Endothelial cell of umbilical vein (primary cell): ENCODE results near the gene RPTN. TPM values are rescaled to one million over a fixed set of nuclear protein-coding genes. Genes with fewer than 3 reads are reported as not detected.

Experiments used
- BruUV-seq: library from RNA; stranded (reverse); fragments of 400-500 nt; replicated peaks from 2 replicates; lab custom pipeline; 2021; lab: Mats Ljungman, UMichigan
- CTCF ChIA-PET: fragments of 300-600, 350-600 bp; sonication (Branson Sonifier 250); formaldehyde crosslinking; loops from one replicate; lab custom pipeline; 2021; ENCODE audit warnings: antibody characterized with exemption, inconsistent platforms; lab: Charles Lee
- POLR2A ChIA-PET: fragments of 300-600, 350-600 bp; sonication (Branson Sonifier 250); formaldehyde crosslinking; loops from one replicate; lab custom pipeline; 2021; ENCODE audit warnings: antibody characterized with exemption, inconsistent platforms; lab: Charles Lee
- DNase-seq: peaks from one replicate; pipeline ENCODE4 v3.0.0-alpha.2; 2011; ENCODE audit warnings: low read depth, low spot score
- FAIRE-seq: peaks from 2 replicates; lab custom pipeline; 2011; peaks lifted over from hg19 to GRCh38; lab: Jason Lieb, UNC
- H2AFZ ChIP-seq: 2 replicates; pipeline ENCODE4 v1.6.0; 2012; ENCODE audit warnings: low read depth, low read length, control low read depth, inconsistent platforms
- H3K27ac ChIP-seq: 2 replicates; pipeline ENCODE4 v1.5.1; 2011; ENCODE audit warnings: low read depth, mild to moderate bottlenecking, control low read depth, low read length, moderate library complexity; ENCODE audit not compliant: insufficient read depth
- H3K27me3 ChIP-seq, 2 experiments: 2 replicates each; pipeline versions ENCODE4 v1.6.0 to v1.6.1; 2011; ENCODE audit warnings: low read length in 2 of 2, mixed read lengths in 1 of 2; ENCODE audit not compliant: control insufficient read depth in 2 of 2, insufficient read depth in 2 of 2
- H3K36me3 ChIP-seq, 2 experiments: 2 replicates in 1 of 2; 3 replicates in 1 of 2; pipeline ENCODE4 v1.5.1; 2011; ENCODE audit warnings: low read length in 2 of 2, mild to moderate bottlenecking in 1 of 2, moderate library complexity in 1 of 2; ENCODE audit not compliant: control insufficient read depth in 2 of 2, insufficient read depth in 2 of 2; ENCODE audit errors: extremely low read depth in 1 of 2
- H3K4me1 ChIP-seq: 3 replicates; pipeline ENCODE4 v1.5.1; 2011; ENCODE audit warnings: mild to moderate bottlenecking, low read length; ENCODE audit not compliant: control insufficient read depth, insufficient read depth; ENCODE audit errors: extremely low read depth
- H3K4me2 ChIP-seq: 2 replicates; pipeline ENCODE4 v1.6.1; 2011; ENCODE audit warnings: low read length, control low read depth, mixed read lengths; ENCODE audit not compliant: insufficient read depth
- H3K4me3 ChIP-seq, 3 experiments: fragments of 200-600 bp in 1 of 3; sonication (generic), shearing (Covaris generic) in 1 of 3; replicated peaks in 1 of 3; 2 replicates each; pipeline ENCODE4 v1.5.1; 2011 to 2016; ENCODE audit warnings: control low read depth in 3 of 3, low read length in 3 of 3, mild to moderate bottlenecking in 2 of 3, inconsistent platforms in 1 of 3, low read depth in 1 of 3, moderate library complexity in 1 of 3; ENCODE audit not compliant: insufficient read depth in 1 of 3
- H3K79me2 ChIP-seq: 2 replicates; pipeline ENCODE4 v1.6.0; 2012; ENCODE audit warnings: low read length, inconsistent platforms; ENCODE audit not compliant: control insufficient read depth, insufficient read depth
- H3K9ac ChIP-seq: replicated peaks from 2 replicates; pipeline ENCODE3; 2011; ENCODE audit warnings: low read length, control low read depth; ENCODE audit not compliant: insufficient read depth; ENCODE audit errors: extremely low read depth
- H3K9me1 ChIP-seq: replicated peaks from 3 replicates; pipeline ENCODE4 v1.6.0; 2011; ENCODE audit warnings: mild to moderate bottlenecking, low read length; ENCODE audit not compliant: control insufficient read depth, insufficient read depth; ENCODE audit errors: extremely low read depth
- H3K9me3 ChIP-seq: replicated peaks from 2 replicates; pipeline ENCODE4 v1.5.1; 2012; ENCODE audit warnings: low read length, inconsistent platforms; ENCODE audit not compliant: control insufficient read depth, insufficient read depth
- H4K20me1 ChIP-seq: replicated peaks from 2 replicates; pipeline ENCODE3; 2011; ENCODE audit warnings: mild to moderate bottlenecking, low read length; ENCODE audit not compliant: control insufficient read depth, insufficient read depth; ENCODE audit errors: extremely low read depth
- CTCF ChIP-seq, 2 donors: IDR thresholded peaks; 1 replicate in 1 of 2; 2 replicates in 1 of 2; pipeline ENCODE4 v1.5.1; 2011; ENCODE audit warnings: low read length in 2 of 2, mild to moderate bottlenecking in 2 of 2, moderate library complexity in 2 of 2, control low read depth in 1 of 2, inconsistent platforms in 1 of 2, low read depth in 1 of 2; ENCODE audit not compliant: insufficient read depth in 1 of 2; ENCODE audit errors: extremely low read depth in 1 of 2
- EZH2 ChIP-seq: IDR thresholded peaks from 2 replicates; pipeline ENCODE4 v1.6.1; 2012; ENCODE audit warnings: borderline replicate concordance, low read depth, mild to moderate bottlenecking, moderate library complexity, low read length, inconsistent platforms; ENCODE audit not compliant: severe bottlenecking
- FOS ChIP-seq: IDR thresholded peaks from 2 replicates; pipeline ENCODE4 v1.6.1; 2011; ENCODE audit warnings: mild to moderate bottlenecking, low read length, moderate library complexity, borderline replicate concordance; ENCODE audit not compliant: insufficient read depth
- GATA2 ChIP-seq: IDR thresholded peaks from 2 replicates; pipeline ENCODE4 v1.7.0; 2011; ENCODE audit warnings: low read depth, mild to moderate bottlenecking, moderate library complexity, mixed read lengths, low read length; ENCODE audit not compliant: insufficient read length, insufficient read depth
- JUN ChIP-seq: IDR thresholded peaks from 2 replicates; pipeline ENCODE4 v1.6.1; 2011; ENCODE audit warnings: borderline replicate concordance, low read depth; ENCODE audit not compliant: insufficient read length, insufficient read depth
- MYC ChIP-seq: IDR thresholded peaks from one replicate; pipeline ENCODE4 v1.6.1; 2011; ENCODE audit warnings: mild to moderate bottlenecking, low read depth, low read length
- POLR2A ChIP-seq: IDR thresholded peaks from 2 replicates; pipeline ENCODE4 v1.6.1; 2012; ENCODE audit warnings: low read depth, mild to moderate bottlenecking, control low read depth, low read length
- POLR2AphosphoS5 ChIP-seq: IDR thresholded peaks from 2 replicates; pipeline ENCODE4 v1.6.1; 2012; ENCODE audit warnings: low read depth, mild to moderate bottlenecking, control low read depth, low read length, moderate library complexity; ENCODE audit not compliant: insufficient read depth
- dilution Hi-C: fragments of 300-500 bp; cut with MboI; formaldehyde crosslinking; loops from one replicate; pipeline ENCODE4 v1.15.0; 2019; ENCODE audit warnings: low sequenced_read_pairs; ENCODE audit not compliant: extremely low pct_ligation_motif_present
- intact Hi-C: fragments of 100-400 bp; cut with micrococcal nuclease; formaldehyde crosslinking; loops from one replicate; pipeline ENCODE4 v1.10.0; 2022
- polyA plus RNA-seq, 4 experiments: library from polyadenylated mRNA; depleted of rRNA in 3 of 4; stranded (reverse) in 3 of 4; unstranded in 1 of 4; fragments of >200 nt; gene quantifications; 2 replicates each; pipeline versions ENCODE4 v1.2.1 to v1.2.3, GENCODE V29; 2011 to 2012; ENCODE audit warnings: missing spikeins in 1 of 4
- total RNA-seq: library from RNA; stranded (reverse); gene quantifications from 2 replicates; pipeline ENCODE4 v1.2.3, GENCODE V29; 2021
- TF ChIP-seq, protein P1 (sequence below): IDR thresholded peaks from 2 replicates; pipeline ENCODE4 v1.6.1; 2011; ENCODE audit not compliant: insufficient read depth, insufficient read length

The RPTN gene
- total and polyA plus RNA-seq, 2 donors (not counting 3 experiments of a cell fraction or from before 2014, with no cell fraction given), result not detected

GRCh38 chr1:152137215-152137614, 21.8 kb downstream of the RPTN start:
- TF ChIP-seq POLR2A, result no peak
- TF ChIP-seq CTCF (IDR thresholded peaks at IDR 0.05; ENCODE audit: extremely low read depth in 1 of 2, insufficient read depth in 1 of 2, low read depth in 1 of 2, low read length in 2 of 2), result no peak
- TF ChIP-seq, protein P1, sequence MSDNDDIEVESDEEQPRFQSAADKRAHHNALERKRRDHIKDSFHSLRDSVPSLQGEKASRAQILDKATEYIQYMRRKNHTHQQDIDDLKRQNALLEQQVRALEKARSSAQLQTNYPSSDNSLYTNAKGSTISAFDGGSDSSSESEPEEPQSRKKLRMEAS, result no peak
- no peak for TF ChIP-seq MYC
- TF ChIP-seq FOS, result no peak
- TF ChIP-seq JUN, result no peak
- no peak for TF ChIP-seq POLR2AphosphoS5
- TF ChIP-seq EZH2, result no peak
- TF ChIP-seq GATA2, result no peak
- Histone ChIP-seq H3K4me2 (no peak overlapping the region), H3K27ac (no peak overlapping the region), H3K4me3 (no peak overlapping the region), H3K9me3 (no peaks in the 10 kb centered on the region), H3K27me3 (peaks cover 0 to 5% of the 10 kb centered on the region in 2 experiments), H3K9me1 (no peaks in the 10 kb centered on the region), H2AFZ (no peak overlapping the region), H3K9ac (no peak overlapping the region), H3K36me3 (no peaks in the 10 kb centered on the region), H4K20me1 (no peaks in the 10 kb centered on the region), H3K79me2 (no peaks in the 10 kb centered on the region), H3K4me1 (no peaks in the 10 kb centered on the region)
- ChIA-PET CTCF (interaction anchor here (0.8 to 1.9 kb wide), 3 partner anchors 49 to 322 kb away, joined by 4 to 8 read pairs (median 4); no protein-coding TSS in a partner anchor), POLR2A (no interaction called here)
- no peak for FAIRE-seq
- no peak for DNase-seq
- intact Hi-C loops (no loop called here), dilution Hi-C loops (no loop called here)
- no TSS peak for BruUV-seq
